Activated B cell treated with CpG ODN at 0.5 μM for 24 hours (primary cell): Measurements from ENCODE around the gene TOLLIP. TPM values are rescaled to one million over a fixed set of nuclear protein-coding genes. Genes with fewer than 3 reads are reported as not detected.

Source experiments
- ATAC-seq: fragments of 200-7000 bp; cut with Tn5 transposase; one replicate; pipeline ENCODE4 v1.10.0; 2021; ENCODE audit warnings: low read depth, mild to moderate bottlenecking, moderate library complexity
- CTCF ChIA-PET: fragments of 350-600 bp; sonication (Branson Sonifier 250); formaldehyde crosslinking; loops from one replicate; lab custom pipeline; 2021; ENCODE audit warnings: antibody characterized with exemption; lab: Charles Lee
- POLR2A ChIA-PET: fragments of 350-600 bp; sonication (Branson Sonifier 250); formaldehyde crosslinking; loops from one replicate; lab custom pipeline; 2021; ENCODE audit warnings: antibody characterized with exemption; lab: Charles Lee
- DNase-seq: peaks from one replicate; pipeline ENCODE4 v3.0.0; 2022
- H3K27ac Mint-ChIP-seq: one replicate; pipeline ENCODE4 v1.8.0; 2020; ENCODE audit warnings: mixed read lengths
- H3K27me3 Mint-ChIP-seq: one replicate; pipeline ENCODE4 v1.8.0; 2021; ENCODE audit warnings: mixed read lengths
- H3K36me3 Mint-ChIP-seq: one replicate; pipeline ENCODE4 v1.8.0; 2021; ENCODE audit warnings: low read depth, mixed read lengths
- H3K4me1 Mint-ChIP-seq: one replicate; pipeline ENCODE4 v1.8.0; 2021; ENCODE audit warnings: mixed read lengths
- H3K4me3 Mint-ChIP-seq: one replicate; pipeline ENCODE4 v1.8.0; 2020; ENCODE audit warnings: mild to moderate bottlenecking, mixed read lengths
- H3K9me3 Mint-ChIP-seq: one replicate; pipeline ENCODE4 v1.8.0; 2020; ENCODE audit warnings: mixed read lengths
- intact Hi-C: fragments of 100-400 bp; cut with micrococcal nuclease; formaldehyde crosslinking; loops from one replicate; pipeline ENCODE4 v1.15.1; 2024
- total RNA-seq: library from RNA; stranded (reverse); gene quantifications from 2 replicates; pipeline ENCODE4 v1.2.3, GENCODE V29; 2022
- TF ChIP-seq, protein P1 (sequence below): fragments of 200-600 bp; IDR thresholded peaks from one replicate; pipeline ENCODE4 v1.8.0; 2022; ENCODE audit warnings: antibody characterized with exemption, mild to moderate bottlenecking

TOLLIP gene
- total RNA-seq, 1 donor from 2014 or later = 46.4 TPM

DNA sequence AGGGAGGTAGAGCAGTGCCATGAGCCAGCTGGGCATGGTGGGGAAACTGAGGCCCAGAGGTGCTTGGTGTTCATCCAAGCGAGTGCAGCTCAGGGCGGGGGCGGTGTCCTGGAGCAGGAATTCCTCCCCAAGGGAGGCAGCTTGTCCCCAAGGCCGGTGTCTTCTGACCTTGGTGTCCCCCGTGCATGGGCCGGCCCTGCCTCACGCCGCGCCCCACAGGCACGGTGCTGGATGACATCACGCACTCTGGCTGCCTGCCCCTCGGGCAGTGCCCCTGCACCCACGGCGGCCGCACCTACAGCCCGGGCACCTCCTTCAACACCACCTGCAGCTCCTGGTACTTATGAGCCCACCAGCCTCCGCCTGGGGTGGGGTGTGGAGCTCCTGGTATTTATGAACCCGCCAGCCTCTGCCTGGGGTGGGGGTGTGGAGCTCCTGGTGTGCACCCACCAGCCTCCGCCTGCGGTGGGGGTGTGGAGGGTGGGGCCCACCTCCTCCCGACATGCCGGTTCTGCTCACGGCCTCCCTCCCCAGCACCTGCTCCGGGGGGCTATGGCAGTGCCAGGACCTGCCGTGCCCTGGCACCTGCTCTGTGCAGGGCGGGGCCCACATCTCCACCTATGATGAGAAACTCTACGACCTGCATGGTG, 79.8 kb downstream of the TOLLIP start:
- TF ChIP-seq, protein P1, sequence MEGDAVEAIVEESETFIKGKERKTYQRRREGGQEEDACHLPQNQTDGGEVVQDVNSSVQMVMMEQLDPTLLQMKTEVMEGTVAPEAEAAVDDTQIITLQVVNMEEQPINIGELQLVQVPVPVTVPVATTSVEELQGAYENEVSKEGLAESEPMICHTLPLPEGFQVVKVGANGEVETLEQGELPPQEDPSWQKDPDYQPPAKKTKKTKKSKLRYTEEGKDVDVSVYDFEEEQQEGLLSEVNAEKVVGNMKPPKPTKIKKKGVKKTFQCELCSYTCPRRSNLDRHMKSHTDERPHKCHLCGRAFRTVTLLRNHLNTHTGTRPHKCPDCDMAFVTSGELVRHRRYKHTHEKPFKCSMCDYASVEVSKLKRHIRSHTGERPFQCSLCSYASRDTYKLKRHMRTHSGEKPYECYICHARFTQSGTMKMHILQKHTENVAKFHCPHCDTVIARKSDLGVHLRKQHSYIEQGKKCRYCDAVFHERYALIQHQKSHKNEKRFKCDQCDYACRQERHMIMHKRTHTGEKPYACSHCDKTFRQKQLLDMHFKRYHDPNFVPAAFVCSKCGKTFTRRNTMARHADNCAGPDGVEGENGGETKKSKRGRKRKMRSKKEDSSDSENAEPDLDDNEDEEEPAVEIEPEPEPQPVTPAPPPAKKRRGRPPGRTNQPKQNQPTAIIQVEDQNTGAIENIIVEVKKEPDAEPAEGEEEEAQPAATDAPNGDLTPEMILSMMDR = no peak
- CTCF ChIA-PET = no interaction called here

GRCh38 chr11:1228921-1229451, 80.4 kb downstream of the TOLLIP start:
- DNase-seq = no peak
- TF ChIP-seq, protein P1 = no peak

More for the DNA sequence above, 79.8 kb downstream of the TOLLIP start:
- ATAC-seq (no peak), DNase-seq (no peak)
- intact Hi-C loops = no loop called here
- Mint-ChIP-seq H3K27me3 (no peaks in the 10 kb centered on the region), H3K4me3 (no peak overlapping the region), H3K4me1 (no peaks in the 10 kb centered on the region), H3K9me3 (no peaks in the 10 kb centered on the region), H3K27ac (no peak overlapping the region), H3K36me3 (no peaks in the 10 kb centered on the region)
- POLR2A ChIA-PET = no interaction called here

DNA sequence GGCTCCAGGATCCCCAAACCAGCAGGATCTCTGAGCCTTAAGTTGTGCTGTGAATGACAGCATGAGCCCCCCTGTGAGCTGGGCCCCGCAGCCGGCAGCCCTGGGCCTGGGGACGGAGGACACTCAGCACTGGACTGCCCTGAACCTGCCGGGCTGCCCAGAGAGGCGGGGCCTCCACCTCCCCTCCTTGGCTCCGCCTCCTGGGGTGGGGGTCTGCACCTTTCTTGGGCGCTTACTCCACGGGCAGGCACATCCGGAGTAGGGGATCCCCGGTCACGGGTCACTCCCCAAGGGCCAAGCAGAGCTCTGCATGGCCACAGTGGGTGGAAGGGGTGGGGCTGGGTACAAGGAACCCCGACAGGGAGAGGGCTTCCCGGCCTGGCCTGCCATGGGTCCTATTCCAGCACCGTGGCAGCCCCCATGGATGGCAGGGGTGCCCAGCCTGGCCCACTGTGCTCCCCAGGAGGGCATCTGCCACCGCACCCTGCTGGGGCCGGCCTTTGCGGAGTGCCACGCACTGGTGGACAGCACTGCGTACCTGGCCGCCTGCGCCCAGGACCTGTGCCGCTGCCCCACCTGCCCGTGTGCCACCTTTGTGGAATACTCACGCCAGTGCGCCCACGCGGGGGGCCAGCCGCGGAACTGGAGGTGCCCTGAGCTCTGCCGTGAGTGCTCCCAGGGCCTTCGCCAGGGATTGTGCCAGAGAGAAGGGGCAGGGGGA, 81.2 kb downstream of the TOLLIP start:
- POLR2A ChIA-PET = no interaction called here
- Mint-ChIP-seq H3K4me1 (no peaks in the 10 kb centered on the region), H3K4me3 (no peak overlapping the region), H3K36me3 (no peaks in the 10 kb centered on the region), H3K9me3 (no peaks in the 10 kb centered on the region), H3K27ac (no peak overlapping the region), H3K27me3 (peaks cover 2% of the 10 kb centered on the region)
- no peak for ATAC-seq
- TF ChIP-seq, protein P1 = no peak
- CTCF ChIA-PET = no interaction called here
- intact Hi-C loops = no loop called here
- DNase-seq = no peak

More at GRCh38 chr11:1228921-1229451, 80.4 kb downstream of the TOLLIP start:
- Mint-ChIP-seq H3K36me3 (no peaks in the 10 kb centered on the region), H3K27me3 (peaks cover 2% of the 10 kb centered on the region), H3K27ac (no peak overlapping the region), H3K9me3 (no peaks in the 10 kb centered on the region), H3K4me3 (no peak overlapping the region), H3K4me1 (no peaks in the 10 kb centered on the region)
- ChIA-PET CTCF (no interaction called here), POLR2A (no interaction called here)
- intact Hi-C loops = no loop called here
- ATAC-seq = no peak

GRCh38 chr11:1227551-1228100, 81.8 kb downstream of the TOLLIP start:
- no peak for ATAC-seq
- Mint-ChIP-seq H3K4me1 (no peaks in the 10 kb centered on the region), H3K36me3 (no peaks in the 10 kb centered on the region), H3K27me3 (peaks cover 2% of the 10 kb centered on the region), H3K9me3 (no peaks in the 10 kb centered on the region), H3K4me3 (no peak overlapping the region), H3K27ac (no peak overlapping the region)
- intact Hi-C loops = no loop called here
- CTCF ChIA-PET = no interaction called here
- TF ChIP-seq, protein P1 = no peak
- POLR2A ChIA-PET = no interaction called here
- DNase-seq = no peak

- Mint-ChIP-seq H3K36me3 (no peaks in the 10 kb centered on the region), H3K9me3 (no peaks in the 10 kb centered on the region), H3K4me3 (no peak overlapping the region), H3K4me1 (no peaks in the 10 kb centered on the region), H3K27me3 (peaks cover 2% of the 10 kb centered on the region), H3K27ac (no peak overlapping the region)
- CTCF ChIA-PET = no interaction called here
- ATAC-seq (no peak), DNase-seq (no peak)
- TF ChIP-seq, protein P1 = no peak
- intact Hi-C loops = no loop called here
- POLR2A ChIA-PET = no interaction called here
Measured at GRCh38 chr11:1226986-1227550, 82.4 kb downstream of the TOLLIP start.
